Astrocyte of the cerebellum (primary cell): ENCODE measurements around the gene EPO.

Experiments
- DNase-seq: peaks from one replicate; pipeline ENCODE4 v3.0.0-alpha.2; 2011; ENCODE audit warnings: low read depth
- H3K4me3 ChIP-seq: 2 replicates; pipeline ENCODE4 v1.5.1; 2011; ENCODE audit warnings: mild to moderate bottlenecking, low read depth, low read length, moderate library complexity
- in situ Hi-C: cut with HindIII; loops from 2 replicates; pipeline ENCODE4 v1.10.0; 2017; ENCODE audit warnings: low sequenced_read_pairs
- TF ChIP-seq, protein P1 (sequence below): IDR thresholded peaks from 2 replicates; pipeline ENCODE4 v1.5.1; 2012; ENCODE audit warnings: low read length, low read depth, moderate library complexity, mild to moderate bottlenecking; ENCODE audit errors: missing control alignments

EPO gene

GRCh38 chr7:100726996-100727761 lies 6.9 kb downstream of the EPO start:
- H3K4me3 ChIP-seq, result no peak overlapping the region
- TF ChIP-seq, protein P1, sequence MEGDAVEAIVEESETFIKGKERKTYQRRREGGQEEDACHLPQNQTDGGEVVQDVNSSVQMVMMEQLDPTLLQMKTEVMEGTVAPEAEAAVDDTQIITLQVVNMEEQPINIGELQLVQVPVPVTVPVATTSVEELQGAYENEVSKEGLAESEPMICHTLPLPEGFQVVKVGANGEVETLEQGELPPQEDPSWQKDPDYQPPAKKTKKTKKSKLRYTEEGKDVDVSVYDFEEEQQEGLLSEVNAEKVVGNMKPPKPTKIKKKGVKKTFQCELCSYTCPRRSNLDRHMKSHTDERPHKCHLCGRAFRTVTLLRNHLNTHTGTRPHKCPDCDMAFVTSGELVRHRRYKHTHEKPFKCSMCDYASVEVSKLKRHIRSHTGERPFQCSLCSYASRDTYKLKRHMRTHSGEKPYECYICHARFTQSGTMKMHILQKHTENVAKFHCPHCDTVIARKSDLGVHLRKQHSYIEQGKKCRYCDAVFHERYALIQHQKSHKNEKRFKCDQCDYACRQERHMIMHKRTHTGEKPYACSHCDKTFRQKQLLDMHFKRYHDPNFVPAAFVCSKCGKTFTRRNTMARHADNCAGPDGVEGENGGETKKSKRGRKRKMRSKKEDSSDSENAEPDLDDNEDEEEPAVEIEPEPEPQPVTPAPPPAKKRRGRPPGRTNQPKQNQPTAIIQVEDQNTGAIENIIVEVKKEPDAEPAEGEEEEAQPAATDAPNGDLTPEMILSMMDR, result no peak
- DNase-seq, result no peak
- in situ Hi-C loops, result no loop called here

DNA sequence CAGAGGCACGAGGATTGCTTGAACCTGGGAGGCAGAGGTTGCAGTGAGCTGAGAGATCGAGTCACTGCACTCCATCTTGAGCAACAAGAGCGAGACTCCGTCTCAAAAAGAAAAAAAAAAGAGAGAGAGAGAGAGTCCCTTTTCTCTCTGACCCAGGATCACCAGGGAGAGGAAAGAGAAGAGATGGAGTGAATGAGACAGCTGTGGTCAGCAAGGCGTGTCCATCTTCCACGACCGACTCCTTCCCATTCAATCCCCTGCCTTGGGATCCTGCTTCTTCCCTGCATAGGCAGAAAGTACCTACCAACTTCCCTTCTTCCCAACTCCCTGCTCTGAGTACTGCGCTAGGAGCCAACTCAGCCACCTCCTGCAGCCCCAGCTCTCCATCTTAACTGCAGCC lies 7.9 kb downstream of the EPO start:
- TF ChIP-seq, protein P1, result no peak
- in situ Hi-C loops, result no loop called here
- no peak overlapping the region for H3K4me3 ChIP-seq
- no peak for DNase-seq

- no peak overlapping the region for H3K4me3 ChIP-seq
- in situ Hi-C loops, result no loop called here
- no peak for DNase-seq
- TF ChIP-seq, protein P1, result no peak
Measured at GRCh38 chr7:100730136-100730800, 10.0 kb downstream of the EPO start.

GRCh38 chr7:100731937-100732636 lies 11.8 kb downstream of the EPO start:
- in situ Hi-C loops, result no loop called here
- H3K4me3 ChIP-seq, result no peak overlapping the region
- no peak for DNase-seq
- TF ChIP-seq, protein P1, result no peak

DNA sequence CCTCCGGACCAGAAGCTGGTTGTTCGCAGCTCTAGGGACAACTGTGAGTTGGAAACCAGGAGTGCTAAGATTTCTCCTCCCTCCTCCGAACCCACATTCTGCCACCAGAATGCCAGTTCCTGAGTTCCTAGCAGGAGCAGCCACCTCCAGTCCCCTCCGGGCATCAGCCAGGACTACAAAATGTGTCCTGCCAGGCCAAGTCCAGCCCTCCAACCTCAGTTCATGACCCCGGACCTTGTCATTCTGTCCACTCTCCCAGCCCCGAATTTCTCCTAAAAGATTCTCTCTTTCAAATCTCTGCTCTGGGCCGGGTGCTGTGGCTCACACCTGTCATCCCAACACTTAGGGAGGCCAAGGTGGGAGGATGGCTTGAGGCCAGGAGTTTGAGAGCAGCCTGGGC lies 15.5 kb downstream of the EPO start:
- in situ Hi-C loops, result no loop called here
- DNase-seq, result no peak
- no peak overlapping the region for H3K4me3 ChIP-seq
- TF ChIP-seq, protein P1, result no peak

DNA sequence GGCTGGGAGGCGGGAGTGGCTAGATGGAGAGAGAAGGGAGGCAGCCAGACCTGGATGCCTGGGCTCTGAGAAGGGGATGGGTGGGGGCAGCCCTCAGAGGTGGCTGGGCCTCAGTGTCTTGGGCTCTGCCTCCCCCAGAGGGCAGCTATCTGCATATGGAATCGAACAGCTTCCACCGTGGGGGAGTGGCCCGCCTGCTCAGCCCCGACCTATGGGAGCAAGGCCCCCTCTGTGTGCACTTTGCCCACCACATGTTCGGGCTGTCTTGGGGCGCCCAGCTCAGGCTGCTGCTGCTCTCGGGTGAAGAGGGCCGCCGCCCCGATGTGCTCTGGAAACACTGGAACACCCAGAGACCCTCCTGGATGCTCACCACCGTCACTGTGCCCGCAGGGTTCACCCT lies 16.4 kb downstream of the EPO start:
- no peak overlapping the region for H3K4me3 ChIP-seq
- no peak for DNase-seq
- TF ChIP-seq, protein P1, result no peak
- in situ Hi-C loops, result no loop called here
